ENCODE measurements around the gene P2RY1.

Gene P2RY1

GRCh38 chr3:152834776-152835600 is at the start of gene P2RY1:
P2RY1 (plus strand) TSS chr3:152835131; CDS start chr3:152835783, 652 bp downstream.
- DNase-seq = peak; percentile 59

GRCh38 chr3:152786977-152787681 is 47.8 kb upstream of the P2RY1 start:
- DNase-seq = no peak

GRCh38 chr3:152790651-152791387 is 44.1 kb upstream of the P2RY1 start:
- DNase-seq = no peak

- no peak for DNase-seq
Measured at GRCh38 chr3:152793969-152794368, 41.0 kb upstream of the P2RY1 start.

- no peak for DNase-seq
Measured at GRCh38 chr3:152797751-152798432, 37.0 kb upstream of the P2RY1 start.

- DNase-seq = no peak
Measured at GRCh38 chr3:152811974-152812760, 22.8 kb upstream of the P2RY1 start.

GRCh38 chr3:152817400-152817799 is 17.5 kb upstream of the P2RY1 start:
- no peak for DNase-seq

GRCh38 chr3:152818027-152818426 is 16.9 kb upstream of the P2RY1 start:
- DNase-seq = no peak

GRCh38 chr3:152823173-152823572 is 11.8 kb upstream of the P2RY1 start:
- DNase-seq = no peak

GRCh38 chr3:152823781-152824180 is 11.2 kb upstream of the P2RY1 start:
- DNase-seq = no peak

GRCh38 chr3:152825566-152825965 is 9.4 kb upstream of the P2RY1 start:
- no peak for DNase-seq

- no peak for DNase-seq
Measured at GRCh38 chr3:152826476-152826875, 8.5 kb upstream of the P2RY1 start.

- no peak for DNase-seq
Measured at GRCh38 chr3:152827313-152827712, 7.6 kb upstream of the P2RY1 start.

- DNase-seq = no peak
Measured at GRCh38 chr3:152828075-152828840, 6.7 kb upstream of the P2RY1 start.

GRCh38 chr3:152830245-152830644 is 4.7 kb upstream of the P2RY1 start:
- no peak for DNase-seq

- DNase-seq = no peak
Measured at GRCh38 chr3:152832046-152832445, 2.9 kb upstream of the P2RY1 start.

- no peak for DNase-seq
Measured at GRCh38 chr3:152833089-152833488, 1.8 kb upstream of the P2RY1 start.

GRCh38 chr3:152834191-152834775 is 648 bp upstream of the P2RY1 start:
- DNase-seq = no peak

- DNase-seq = no peak
Measured at GRCh38 chr3:152835601-152836102, 721 bp downstream of the P2RY1 start.

- no peak for DNase-seq
Measured at GRCh38 chr3:152836269-152836668, 1.3 kb downstream of the P2RY1 start.

GRCh38 chr3:152839511-152839910 is 4.6 kb downstream of the P2RY1 start:
- no peak for DNase-seq

Data from stimulated activated CD8-positive, alpha-beta memory T cell treated with anti-CD3 and anti-CD28 coated beads, Interleukin-4, amount 100 ng/mL, for 48 hours (primary cell).